HepG2 (cell line): ENCODE measurements around the gene CIB1. TPM values are rescaled to one million over a fixed set of nuclear protein-coding genes. Genes with fewer than 3 reads are reported as not detected.

Experiments used
- ATAC-seq: fragments of 200-7000 bp; cut with Tn5 transposase; 3 replicates; pipeline ENCODE4 v1.9.1; 2020; ENCODE audit warnings: mild to moderate bottlenecking, moderate library complexity
- BruUV-seq: library from RNA; stranded (reverse); fragments of 400-500 nt; replicated peaks from 2 replicates; lab custom pipeline; 2021; lab: Mats Ljungman, UMichigan
- CTCF ChIA-PET: fragments of 300-600 bp; formaldehyde crosslinking; extraction: SDS; loops from one replicate; lab custom pipeline; 2021; ENCODE audit warnings: low total read pairs, inconsistent platforms, low intra/inter-chr PET ratio; lab: Yijun Ruan, JAX
- POLR2A ChIA-PET: fragments of 350-600 bp; sonication (Branson Sonifier 250); formaldehyde crosslinking; loops from one replicate; lab custom pipeline; 2020; ENCODE audit warnings: antibody characterized with exemption, inconsistent platforms; lab: Yijun Ruan, JAX
- DNase-seq: peaks from one replicate; pipeline ENCODE4 v3.0.0-alpha.2; 2015; ENCODE audit warnings: low spot score
- FAIRE-seq: peaks from 3 replicates; lab custom pipeline; 2011; peaks lifted over from hg19 to GRCh38; lab: Jason Lieb, UNC
- H2AFZ ChIP-seq: one replicate; pipeline ENCODE4 v1.6.1; 2011; ENCODE audit warnings: low read length, inconsistent platforms
- H3K27ac ChIP-seq: fragments of 300-600 bp; 3 replicates; pipeline ENCODE4 v1.8.0; 2011; ENCODE audit warnings: mixed run types, mild to moderate bottlenecking, mixed read lengths, low read length, inconsistent platforms; ENCODE audit not compliant: insufficient read depth; ENCODE audit errors: extremely low read length
- H3K27me3 ChIP-seq, 2 experiments: fragments of 200-600 bp in 1 of 2; 2 replicates in 1 of 2; 3 replicates in 1 of 2; pipeline versions ENCODE4 v1.6.0 to v1.8.0; 2011; ENCODE audit warnings: low read length in 2 of 2, mild to moderate bottlenecking in 2 of 2, moderate library complexity in 2 of 2, inconsistent platforms in 1 of 2; ENCODE audit not compliant: insufficient read depth in 2 of 2, control insufficient read depth in 1 of 2
- H3K36me3 ChIP-seq, 2 experiments: fragments of 200-600 bp in 1 of 2; replicated peaks in 1 of 2; 2 replicates in 1 of 2; 3 replicates in 1 of 2; pipeline versions ENCODE4 v1.5.1 to v1.8.0; 2011; ENCODE audit warnings: low read length in 2 of 2, inconsistent platforms in 1 of 2; ENCODE audit not compliant: insufficient read depth in 2 of 2, control insufficient read depth in 1 of 2
- H3K4me1 ChIP-seq: 2 replicates; pipeline ENCODE4 v1.5.1; 2012; ENCODE audit warnings: low read length, inconsistent platforms; ENCODE audit not compliant: insufficient read depth
- H3K4me2 ChIP-seq: 2 replicates; pipeline ENCODE4 v1.6.0; 2011; ENCODE audit warnings: low read depth, low read length, inconsistent platforms
- H3K4me3 ChIP-seq, 3 experiments: fragments of 200-600 bp in 1 of 3; sonication (generic), shearing (Covaris generic) in 1 of 3; replicated peaks in 1 of 3; 2 replicates each; pipeline ENCODE4 v1.5.1; 2011 to 2016; ENCODE audit warnings: low read length in 3 of 3, inconsistent platforms in 2 of 3, low read depth in 2 of 3, mild to moderate bottlenecking in 2 of 3, control low read depth in 1 of 3, mixed read lengths in 1 of 3; ENCODE audit not compliant: insufficient read depth in 1 of 3
- H3K79me2 ChIP-seq: one replicate; pipeline ENCODE4 v1.6.1; 2011; ENCODE audit warnings: low read length, inconsistent platforms; ENCODE audit not compliant: insufficient read depth
- H3K9ac ChIP-seq: 2 replicates; pipeline ENCODE4 v1.6.0; 2011; ENCODE audit warnings: mild to moderate bottlenecking, low read depth, low read length, inconsistent platforms; ENCODE audit not compliant: insufficient read depth
- H3K9me3 ChIP-seq: 2 replicates; pipeline ENCODE4 v1.5.1; 2012; ENCODE audit warnings: mild to moderate bottlenecking, low read length
- H4K20me1 ChIP-seq: 2 replicates; pipeline ENCODE4 v1.6.0; 2011; ENCODE audit warnings: inconsistent platforms, mild to moderate bottlenecking, low read length, moderate library complexity; ENCODE audit not compliant: insufficient read depth
- AHR ChIP-seq: IDR thresholded peaks from 2 replicates; pipeline ENCODE4 v1.6.1; 2018; ENCODE audit warnings: missing genetic modification reagents, missing compliant biosample characterization
- ETV6 ChIP-seq: sonication (generic); formaldehyde crosslinking; conservative IDR thresholded peaks from 2 replicates; pipeline ENCODE4 v1.4.0; 2020; ENCODE audit warnings: missing genetic modification reagents
- FOSL1 ChIP-seq: sonication (generic); formaldehyde crosslinking; IDR thresholded peaks from 2 replicates; pipeline ENCODE4 v1.9.0; 2021; ENCODE audit warnings: missing genetic modification reagents, borderline replicate concordance
- HNF4A ChIP-seq: sonication (generic); formaldehyde crosslinking; IDR thresholded peaks from 2 replicates; pipeline ENCODE4 v1.4.0; 2020; ENCODE audit warnings: missing genetic modification reagents
- HNRNPLL ChIP-seq: fragments of 200-400 bp; formaldehyde crosslinking; IDR thresholded peaks from 2 replicates; pipeline ENCODE4 v1.6.1; 2017; ENCODE audit warnings: mild to moderate bottlenecking, low read depth, low read length; ENCODE audit not compliant: poor library complexity, severe bottlenecking
- PCBP1 ChIP-seq: fragments of 200-400 bp; formaldehyde crosslinking; IDR thresholded peaks from 2 replicates; pipeline ENCODE4 v1.6.1; 2017; ENCODE audit warnings: mild to moderate bottlenecking, low read depth, low read length, borderline replicate concordance
- ZNF75D ChIP-seq: sonication (generic); formaldehyde crosslinking; IDR thresholded peaks from 2 replicates; pipeline ENCODE4 v1.8.1; 2023; ENCODE audit warnings: missing genetic modification reagents, mild to moderate bottlenecking, borderline replicate concordance
- WGBS: methylation state at CpG from one replicate; pipeline ENCODE4 v1.1.6; 2017; ENCODE audit warnings: low lambda C conversion rate; 5-methylcytosine and 5-hydroxymethylcytosine counted together
- in situ Hi-C: cut with HindIII; loops from 2 replicates; pipeline ENCODE4 v1.10.0; 2017; ENCODE audit warnings: low pct_unique_long_range_greater_than_20kb; ENCODE audit not compliant: extremely low pct_ligation_motif_present
- intact Hi-C: fragments of 100-400 bp; cut with micrococcal nuclease; formaldehyde crosslinking; loops from one replicate; pipeline ENCODE4 v1.10.0; 2022; ENCODE audit not compliant: unreplicated experiment
- polyA plus RNA-seq, 8 experiments: library from polyadenylated mRNA; depleted of rRNA in 3 of 8; stranded (reverse) in 7 of 8; unstranded in 1 of 8; fragments of >200 nt; fragmentation: Illumina TruSeq in 4 of 8; extraction: Trizol in 4 of 8; gene quantifications; 2 replicates each; pipeline versions ENCODE4 v1.2.1 to v1.2.3, GENCODE V29; 2011 to 2016; ENCODE audit warnings: low read depth in 4 of 8, missing spikeins in 1 of 8, mixed read lengths in 1 of 8; ENCODE audit not compliant: insufficient read depth in 1 of 8
- total RNA-seq, 5 experiments: library from RNA; depleted of rRNA; stranded (reverse); fragments of >200 nt; fragmentation: Illumina TruSeq; extraction: Trizol; gene quantifications; 2 replicates each; pipeline ENCODE4 v1.2.3, GENCODE V29; 2016; ENCODE audit warnings: low read depth in 1 of 5
- TF ChIP-seq, protein P1 (sequence below), 2 experiments: sonication (generic) in 1 of 2; formaldehyde crosslinking in 1 of 2; IDR thresholded peaks; 2 replicates each; pipeline versions ENCODE4 v1.6.1 to v1.9.0; 2014 to 2022; ENCODE audit warnings: antibody characterized with exemption in 1 of 2, borderline replicate concordance in 1 of 2, inconsistent platforms in 1 of 2, low read depth in 1 of 2, missing genetic modification reagents in 1 of 2
- TF ChIP-seq, protein P2 (sequence below): sonication (generic); formaldehyde crosslinking; IDR thresholded peaks from 2 replicates; pipeline ENCODE4 v1.4.0; 2020; ENCODE audit warnings: mild to moderate bottlenecking, missing genetic modification reagents

CIB1 gene
- total and polyA plus RNA-seq, 2 of the 13 experiments (the other 11 are each of a cell fraction or from before 2014, with no cell fraction given): 38.7 to 72.7 TPM

DNA sequence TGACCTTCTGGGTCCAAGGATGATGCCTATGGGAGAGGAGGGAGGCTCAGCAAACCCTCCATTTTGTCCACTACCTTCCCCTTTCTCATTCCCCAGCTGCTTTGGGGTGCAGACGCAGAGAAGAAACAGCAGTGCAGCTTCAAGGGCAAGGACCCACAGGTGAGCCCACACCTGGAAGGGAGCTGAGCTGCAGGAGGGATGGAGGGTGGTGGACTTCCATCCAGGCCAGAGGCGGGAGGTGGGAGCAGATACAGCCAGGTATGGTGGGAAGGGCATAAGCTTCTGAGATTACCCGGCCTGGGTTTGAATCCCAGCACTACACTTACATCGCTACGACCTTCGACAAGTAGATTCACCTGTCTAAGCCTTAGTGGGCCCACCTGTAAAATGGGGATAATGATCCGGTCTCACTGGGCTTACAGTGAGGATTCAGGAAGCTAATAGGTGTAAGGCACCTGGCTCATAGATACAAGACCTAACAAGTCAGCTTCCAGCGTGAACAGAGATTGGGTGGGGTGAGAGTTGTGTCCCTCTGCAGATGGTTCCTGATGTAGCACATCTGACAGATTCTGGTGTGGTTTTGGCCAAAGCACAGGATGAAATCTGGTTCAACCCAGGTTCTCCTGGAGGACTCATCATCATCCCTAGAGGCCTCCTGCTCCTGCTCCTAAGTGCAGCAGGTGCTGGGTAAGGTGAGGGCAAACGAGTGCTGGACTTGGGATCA, 15.9 kb downstream of the CIB1 start:
- no peaks in the 10 kb centered on the region for H3K79me2 ChIP-seq
- H3K4me2 ChIP-seq: no peak overlapping the region
- ChIA-PET POLR2A (no interaction called here), CTCF (interaction anchor here (4.1 kb wide), 1 partner anchor 75 kb away, joined by 41 read pairs; no protein-coding TSS in a partner anchor)
- in situ Hi-C loops: no loop called here
- ATAC-seq (no peak), DNase-seq (no peak), FAIRE-seq (no peak)
- no peaks in the 10 kb centered on the region for H3K4me1 ChIP-seq
- 94% methylated on average over 5 of the region's 9 CpGs for WGBS
- no peaks in the 10 kb centered on the region for H3K9me3 ChIP-seq
- no peak overlapping the region for H3K4me3 ChIP-seq
- H3K27ac ChIP-seq: no peak overlapping the region
- BruUV-seq: no TSS peak
- no peak overlapping the region for H2AFZ ChIP-seq
- intact Hi-C loops: no loop called here
- peaks cover 3 to 5% of the 10 kb centered on the region in 2 experiments; a peak in 2 of 5 replicates for H3K36me3 ChIP-seq
- TF ChIP-seq AHR (CRISPR knock-in tag): no peak
- no peak for TF ChIP-seq HNRNPLL
- no peak for TF ChIP-seq PCBP1
- no peak for TF ChIP-seq HNF4A (CRISPR knock-in tag)
- TF ChIP-seq ZNF75D (CRISPR knock-in tag): no peak
- no peak for TF ChIP-seq ETV6 (CRISPR knock-in tag)
- no peak for TF ChIP-seq FOSL1 (CRISPR knock-in tag)
- TF ChIP-seq, protein P1, sequence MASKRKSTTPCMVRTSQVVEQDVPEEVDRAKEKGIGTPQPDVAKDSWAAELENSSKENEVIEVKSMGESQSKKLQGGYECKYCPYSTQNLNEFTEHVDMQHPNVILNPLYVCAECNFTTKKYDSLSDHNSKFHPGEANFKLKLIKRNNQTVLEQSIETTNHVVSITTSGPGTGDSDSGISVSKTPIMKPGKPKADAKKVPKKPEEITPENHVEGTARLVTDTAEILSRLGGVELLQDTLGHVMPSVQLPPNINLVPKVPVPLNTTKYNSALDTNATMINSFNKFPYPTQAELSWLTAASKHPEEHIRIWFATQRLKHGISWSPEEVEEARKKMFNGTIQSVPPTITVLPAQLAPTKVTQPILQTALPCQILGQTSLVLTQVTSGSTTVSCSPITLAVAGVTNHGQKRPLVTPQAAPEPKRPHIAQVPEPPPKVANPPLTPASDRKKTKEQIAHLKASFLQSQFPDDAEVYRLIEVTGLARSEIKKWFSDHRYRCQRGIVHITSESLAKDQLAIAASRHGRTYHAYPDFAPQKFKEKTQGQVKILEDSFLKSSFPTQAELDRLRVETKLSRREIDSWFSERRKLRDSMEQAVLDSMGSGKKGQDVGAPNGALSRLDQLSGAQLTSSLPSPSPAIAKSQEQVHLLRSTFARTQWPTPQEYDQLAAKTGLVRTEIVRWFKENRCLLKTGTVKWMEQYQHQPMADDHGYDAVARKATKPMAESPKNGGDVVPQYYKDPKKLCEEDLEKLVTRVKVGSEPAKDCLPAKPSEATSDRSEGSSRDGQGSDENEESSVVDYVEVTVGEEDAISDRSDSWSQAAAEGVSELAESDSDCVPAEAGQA (IDR thresholded peaks at IDR 0.05; ENCODE audit: low read depth): no peak
- TF ChIP-seq, protein P1 (CRISPR knock-in tag; IDR thresholded peaks at IDR 0.05; ENCODE audit: borderline replicate concordance): no peak
- TF ChIP-seq, protein P2, sequence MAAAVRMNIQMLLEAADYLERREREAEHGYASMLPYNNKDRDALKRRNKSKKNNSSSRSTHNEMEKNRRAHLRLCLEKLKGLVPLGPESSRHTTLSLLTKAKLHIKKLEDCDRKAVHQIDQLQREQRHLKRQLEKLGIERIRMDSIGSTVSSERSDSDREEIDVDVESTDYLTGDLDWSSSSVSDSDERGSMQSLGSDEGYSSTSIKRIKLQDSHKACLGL: no peak
- no peak overlapping the region for H3K9ac ChIP-seq
- H4K20me1 ChIP-seq: no peaks in the 10 kb centered on the region
- no peaks in the 10 kb centered on the region for H3K27me3 ChIP-seq
